KOPT-K1 (cell line): ENCODE data around the gene VCPKMT.

Experiments used
- H3K27ac ChIP-seq: fragments of 200-600 bp; sonication (generic); 2 replicates; pipeline ENCODE4 v1.5.1; 2016; ENCODE audit warnings: antibody characterized with exemption, mild to moderate bottlenecking, low read depth, low read length; ENCODE audit not compliant: poor library complexity, severe bottlenecking
- H3K36me3 ChIP-seq: fragments of 200-600 bp; sonication (generic); 2 replicates; pipeline ENCODE4 v1.5.1; 2017; ENCODE audit warnings: antibody characterized with exemption, mild to moderate bottlenecking, low read length, moderate library complexity; ENCODE audit not compliant: insufficient read depth
- H3K9me3 ChIP-seq: fragments of 200-600 bp; sonication (generic); 2 replicates; pipeline ENCODE4 v1.5.1; 2017; ENCODE audit warnings: antibody characterized with exemption, low read length, mild to moderate bottlenecking; ENCODE audit not compliant: insufficient read depth, poor library complexity, severe bottlenecking

Gene VCPKMT

GRCh38 chr14:50103558-50103957, 12.8 kb downstream of the VCPKMT start:
- H3K27ac ChIP-seq = no peak overlapping the region

GRCh38 chr14:50101417-50101816, 15.0 kb downstream of the VCPKMT start:
- Histone ChIP-seq H3K36me3 (0 out of 2 replicates have a peak, but pooled peaks cover 6% of the 10 kb centered on the region), H3K9me3 (no peaks in the 10 kb centered on the region), H3K27ac (no peak overlapping the region)

More at GRCh38 chr14:50103558-50103957, 12.8 kb downstream of the VCPKMT start:
- no peaks in the 10 kb centered on the region for H3K9me3 ChIP-seq
- H3K36me3 ChIP-seq = peaks cover 25% of the 10 kb centered on the region

- no peak overlapping the region for H3K27ac ChIP-seq
- no peaks in the 10 kb centered on the region for H3K9me3 ChIP-seq
- H3K36me3 ChIP-seq = no peaks in the 10 kb centered on the region
These were observed 15.6 kb downstream of the VCPKMT start for GRCh38 chr14:50100805-50101204.

- Histone ChIP-seq H3K27ac (no peak overlapping the region), H3K9me3 (no peaks in the 10 kb centered on the region)
These were observed 17.0 kb downstream of the VCPKMT start for GRCh38 chr14:50099335-50099734.

GRCh38 chr14:50095895-50096294, 20.5 kb downstream of the VCPKMT start:
- H3K27ac ChIP-seq = peak overlapping the region; percentile 62
- no peaks in the 10 kb centered on the region for H3K36me3 ChIP-seq
- H3K9me3 ChIP-seq = no peaks in the 10 kb centered on the region

More at GRCh38 chr14:50099335-50099734, 17.0 kb downstream of the VCPKMT start:
- H3K36me3 ChIP-seq = no peaks in the 10 kb centered on the region

GRCh38 chr14:50094056-50094755, 22.2 kb downstream of the VCPKMT start:
- H3K27ac ChIP-seq = no peak overlapping the region

GRCh38 chr14:50093496-50093895, 22.9 kb downstream of the VCPKMT start:
- H3K36me3 ChIP-seq = no peaks in the 10 kb centered on the region
- H3K27ac ChIP-seq = no peak overlapping the region
- no peaks in the 10 kb centered on the region for H3K9me3 ChIP-seq

More at GRCh38 chr14:50094056-50094755, 22.2 kb downstream of the VCPKMT start:
- H3K36me3 ChIP-seq = no peaks in the 10 kb centered on the region
- H3K9me3 ChIP-seq = no peaks in the 10 kb centered on the region

GRCh38 chr14:50092006-50092555, 24.3 kb downstream of the VCPKMT start:
- Histone ChIP-seq H3K9me3 (no peaks in the 10 kb centered on the region), H3K36me3 (no peaks in the 10 kb centered on the region), H3K27ac (no peak overlapping the region)

GRCh38 chr14:50091240-50091913, 25.0 kb downstream of the VCPKMT start:
- H3K36me3 ChIP-seq = no peaks in the 10 kb centered on the region
- H3K9me3 ChIP-seq = no peaks in the 10 kb centered on the region
- H3K27ac ChIP-seq = peak overlapping the region; percentile 28

GRCh38 chr14:50089208-50089607, 27.2 kb downstream of the VCPKMT start:
- no peaks in the 10 kb centered on the region for H3K36me3 ChIP-seq
- H3K9me3 ChIP-seq = no peaks in the 10 kb centered on the region
- no peak overlapping the region for H3K27ac ChIP-seq

- Histone ChIP-seq H3K36me3 (no peaks in the 10 kb centered on the region), H3K27ac (no peak overlapping the region), H3K9me3 (no peaks in the 10 kb centered on the region)
These were observed 27.6 kb downstream of the VCPKMT start for GRCh38 chr14:50088731-50089130.

- Histone ChIP-seq H3K36me3 (no peaks in the 10 kb centered on the region), H3K9me3 (no peaks in the 10 kb centered on the region), H3K27ac (peak overlapping the region; percentile 43)
These were observed 28.3 kb downstream of the VCPKMT start for GRCh38 chr14:50088117-50088515.

- Histone ChIP-seq H3K9me3 (no peaks in the 10 kb centered on the region), H3K36me3 (no peaks in the 10 kb centered on the region), H3K27ac (peak overlapping the region; percentile 43)
These were observed 28.8 kb downstream of the VCPKMT start for GRCh38 chr14:50087341-50088116.

- Histone ChIP-seq H3K36me3 (no peaks in the 10 kb centered on the region), H3K27ac (peak overlapping the region; percentile 31), H3K9me3 (no peaks in the 10 kb centered on the region)
These were observed 30.1 kb downstream of the VCPKMT start for GRCh38 chr14:50086321-50086711.
